Muscle layer of duodenum (tissue), 2 donors: Measurements from ENCODE around the gene LFNG.

ENCODE experiments used
- H3K27ac ChIP-seq: one replicate; pipeline ENCODE4 v1.7.0; 2013; ENCODE audit warnings: mild to moderate bottlenecking, low read length
- H3K27me3 ChIP-seq: one replicate; pipeline ENCODE4 v1.7.0; 2013; ENCODE audit warnings: low read depth, mild to moderate bottlenecking, control low read depth, low read length
- H3K36me3 ChIP-seq, 2 donors: one replicate each; pipeline ENCODE4 v1.7.0; 2013; ENCODE audit warnings: low read length in 2 of 2, control low read depth in 1 of 2, mild to moderate bottlenecking in 1 of 2; ENCODE audit not compliant: insufficient read depth in 2 of 2, control insufficient read depth in 1 of 2
- H3K4me1 ChIP-seq, 2 donors: one replicate each; pipeline ENCODE4 v1.7.0; 2013; ENCODE audit warnings: low read length in 2 of 2, mild to moderate bottlenecking in 2 of 2, control low read depth in 1 of 2, moderate library complexity in 1 of 2; ENCODE audit not compliant: insufficient read depth in 2 of 2, control insufficient read depth in 1 of 2
- H3K4me3 ChIP-seq, 2 donors: one replicate each; pipeline ENCODE4 v1.7.0; 2013; ENCODE audit warnings: low read length in 2 of 2, low read depth in 1 of 2, mild to moderate bottlenecking in 1 of 2
- H3K9me3 ChIP-seq, 2 donors: one replicate each; pipeline ENCODE4 v1.7.0; 2013; ENCODE audit warnings: low read length in 2 of 2, control low read depth in 1 of 2, mild to moderate bottlenecking in 1 of 2; ENCODE audit not compliant: control insufficient read depth in 1 of 2
- donor health status: healthy.

LFNG gene

DNA sequence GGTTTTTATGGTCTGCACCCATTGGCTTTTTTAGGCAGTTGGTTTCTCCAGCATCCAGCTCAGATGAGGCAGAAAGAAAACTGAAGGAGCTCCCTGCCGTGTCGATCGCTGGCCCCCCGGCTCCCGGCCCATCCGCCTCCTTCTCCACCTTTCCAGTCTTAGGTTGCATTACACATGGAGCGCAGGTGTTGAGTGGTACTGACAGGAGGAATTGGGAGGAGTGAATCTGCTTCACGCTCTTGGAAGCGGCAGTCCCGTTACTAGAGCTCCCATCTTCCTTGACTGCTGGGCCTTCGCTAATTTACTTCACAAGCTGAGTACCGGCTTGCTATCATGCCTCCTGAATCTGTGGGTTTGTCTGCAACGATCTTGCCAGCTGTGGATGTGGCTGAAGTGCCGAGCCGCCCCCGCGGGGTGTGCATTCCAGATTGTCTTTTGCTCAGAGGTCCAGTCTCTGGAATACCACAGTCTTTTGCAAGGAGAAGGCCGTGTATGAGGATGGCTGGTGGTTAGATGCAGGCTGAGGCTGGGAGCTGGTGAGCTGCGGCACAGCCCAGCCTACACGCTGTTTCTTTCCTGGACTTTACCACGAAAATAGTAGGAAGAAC lies 56.3 kb downstream of the LFNG start:
- H3K36me3 ChIP-seq: peaks cover 21 to 49% of the 10 kb centered on the region in 2 donors
- H3K4me3 ChIP-seq: no peak overlapping the region
- H3K27ac ChIP-seq: no peak overlapping the region
- no peaks in the 10 kb centered on the region for H3K9me3 ChIP-seq
- H3K4me1 ChIP-seq: no peaks in the 10 kb centered on the region
- H3K27me3 ChIP-seq: no peaks in the 10 kb centered on the region

GRCh38 chr7:2576742-2577491 lies 57.3 kb downstream of the LFNG start:
- Histone ChIP-seq H3K4me1 (no peaks in the 10 kb centered on the region), H3K27me3 (no peaks in the 10 kb centered on the region), H3K4me3 (no peak overlapping the region), H3K36me3 (peaks cover 21 to 44% of the 10 kb centered on the region in 2 donors), H3K9me3 (no peaks in the 10 kb centered on the region), H3K27ac (no peak overlapping the region)
